ENCODE measurements around the gene KRAS.
A peak's percentile ranks its signal among the peaks of the same experiment; 100 is the strongest.
"Not testable (repeated sequence)": the region's sequence is repeated elsewhere in the genome, so short reads cannot be mapped to it uniquely, and the experiment has no call there.

The KRAS gene

DNA sequence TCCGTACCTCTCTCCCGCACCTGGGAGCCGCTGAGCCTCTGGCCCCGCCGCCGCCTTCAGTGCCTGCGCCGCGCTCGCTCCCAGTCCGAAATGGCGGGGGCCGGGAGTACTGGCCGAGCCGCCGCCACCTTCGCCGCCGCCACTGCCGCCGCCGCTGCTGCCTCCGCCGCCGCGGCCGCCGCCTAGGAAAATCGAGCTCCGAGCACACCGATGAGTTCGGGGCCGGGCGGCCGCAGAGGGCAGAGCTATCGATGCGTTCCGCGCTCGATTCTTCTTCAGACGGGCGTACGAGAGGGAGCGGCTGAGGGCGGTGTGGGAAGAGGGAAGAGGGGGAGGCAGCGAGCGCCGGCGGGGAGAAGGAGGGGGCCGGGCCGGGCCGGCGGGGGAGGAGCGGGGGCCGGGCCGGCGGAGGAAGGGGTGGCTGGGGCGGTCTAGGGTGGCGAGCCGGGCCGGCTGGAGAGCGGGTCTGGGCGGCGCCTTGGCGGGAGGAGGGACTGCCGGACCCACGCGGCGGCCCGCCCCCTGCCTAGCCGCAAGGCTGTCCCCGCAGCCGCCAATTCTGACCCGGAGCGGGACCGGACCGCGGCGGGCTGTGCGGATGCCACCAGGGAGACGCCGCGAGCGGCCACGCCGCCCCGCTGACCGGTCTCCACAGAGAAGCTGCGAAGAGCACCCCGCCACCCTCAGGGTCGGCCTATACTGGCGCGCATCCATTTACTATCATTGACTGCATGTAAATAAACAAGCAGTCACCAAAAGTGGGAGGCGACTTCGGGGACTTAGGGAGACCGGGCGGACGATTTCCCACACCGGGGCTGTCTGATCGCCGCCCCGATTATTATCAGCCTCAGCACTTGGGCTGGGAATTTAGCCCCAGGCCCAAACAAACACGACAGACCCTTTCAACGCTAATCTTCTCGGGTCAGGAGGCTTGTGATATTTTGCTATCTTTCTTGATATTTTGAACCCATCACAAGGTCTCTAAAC lies at the start of gene KRAS:
Gene KRAS (minus strand): TSS at position 186 of the 987 bp plus-strand sequence.
- DNase-seq: peak; percentile 99

DNA sequence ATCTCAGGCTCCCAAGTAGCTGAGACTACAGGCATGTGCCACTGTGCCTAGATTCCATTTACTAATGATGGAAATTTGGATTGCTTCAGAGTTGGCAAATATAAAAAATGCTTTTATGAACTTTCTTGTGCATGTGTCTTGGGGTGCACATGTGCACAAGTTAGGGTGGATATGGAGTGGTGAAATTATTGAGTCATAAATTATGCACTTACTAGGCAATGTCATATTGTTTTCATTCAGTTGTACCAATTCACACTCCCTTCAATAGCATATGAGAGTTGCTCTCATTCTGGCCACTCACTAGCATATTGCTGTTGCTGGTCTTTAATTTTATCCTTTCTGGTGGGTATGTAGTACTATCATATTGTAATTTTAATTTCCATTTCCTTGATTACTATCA lies 45.7 kb upstream of the KRAS start:
- DNase-seq: no peak

DNA sequence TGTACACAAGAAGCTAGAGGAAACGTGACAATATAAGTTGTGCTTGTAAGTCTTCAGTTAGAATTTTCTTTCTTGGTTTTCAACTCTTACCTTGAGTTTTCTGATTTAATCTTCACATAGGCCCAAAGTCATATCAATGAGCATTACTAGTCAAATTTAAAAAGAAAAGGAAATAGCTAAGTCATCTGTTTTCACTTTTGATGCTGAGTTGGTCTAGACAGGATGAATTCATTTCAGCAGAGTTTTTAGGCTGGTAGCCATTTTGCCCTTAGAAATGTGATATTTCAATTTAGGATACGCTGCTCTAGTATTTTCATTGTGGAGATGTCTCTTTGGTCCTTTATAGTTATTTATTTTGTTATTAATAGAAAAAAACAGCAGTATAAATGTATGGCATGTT lies 44.6 kb upstream of the KRAS start:
- no peak for DNase-seq

DNA sequence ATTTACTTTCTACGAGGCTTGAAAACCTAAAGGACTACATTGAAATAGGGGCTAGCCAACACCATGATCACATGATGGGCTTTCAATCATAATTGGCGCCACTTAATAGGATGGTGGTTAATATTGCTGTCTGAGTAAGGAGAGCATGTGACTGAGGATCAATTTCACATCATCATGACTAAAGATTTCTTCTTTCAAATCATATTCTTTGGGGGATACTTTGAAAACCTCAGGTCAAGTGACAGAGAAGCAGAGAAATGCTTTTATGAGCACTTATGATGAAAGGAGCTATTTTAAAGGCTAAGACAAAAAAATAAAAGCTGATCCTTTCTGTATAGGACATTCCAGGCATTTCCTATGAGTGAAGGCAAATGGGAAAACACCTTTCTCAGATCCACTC lies 42.9 kb upstream of the KRAS start:
- no peak for DNase-seq

DNA sequence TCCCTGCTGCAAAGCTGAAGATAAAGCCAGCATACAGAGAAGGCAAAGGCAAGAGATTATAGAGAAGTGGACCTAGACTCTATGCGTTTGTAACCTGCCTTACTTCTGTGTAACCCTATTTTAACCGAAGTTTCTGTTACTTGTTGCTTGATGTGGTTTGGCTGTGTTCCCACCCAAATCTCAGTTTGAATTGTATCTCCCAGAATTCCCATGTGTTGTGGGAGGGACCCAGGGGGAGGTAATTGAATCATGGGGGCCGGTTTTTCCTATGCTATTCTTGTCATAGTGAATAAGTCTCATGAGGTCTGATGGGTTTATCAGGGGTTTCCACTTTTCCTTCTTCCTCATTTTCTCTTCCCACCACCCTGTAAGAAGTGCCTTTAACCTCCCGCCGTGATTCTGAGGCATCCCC lies 42.1 kb upstream of the KRAS start:
- DNase-seq: not testable (repeated sequence)

DNA sequence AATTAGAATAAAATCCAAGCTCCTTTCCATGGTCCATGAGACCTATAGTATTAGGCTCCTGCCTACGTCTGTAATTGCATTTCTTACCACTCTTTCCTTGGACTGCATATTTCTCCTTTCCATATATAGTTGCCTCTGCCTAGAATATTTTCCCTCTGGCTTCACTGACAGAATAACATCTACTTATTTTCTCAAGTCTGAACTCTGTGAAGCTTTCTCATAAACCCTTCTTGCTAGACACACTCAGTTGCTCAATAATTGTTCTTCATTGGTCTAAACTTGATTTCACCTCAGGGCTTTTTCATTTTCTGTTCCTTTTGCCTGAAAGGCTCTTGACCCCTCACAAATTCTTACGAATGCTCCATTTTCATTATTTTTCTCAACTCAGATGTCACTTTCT lies 36.9 kb upstream of the KRAS start:
- no peak for DNase-seq

DNA sequence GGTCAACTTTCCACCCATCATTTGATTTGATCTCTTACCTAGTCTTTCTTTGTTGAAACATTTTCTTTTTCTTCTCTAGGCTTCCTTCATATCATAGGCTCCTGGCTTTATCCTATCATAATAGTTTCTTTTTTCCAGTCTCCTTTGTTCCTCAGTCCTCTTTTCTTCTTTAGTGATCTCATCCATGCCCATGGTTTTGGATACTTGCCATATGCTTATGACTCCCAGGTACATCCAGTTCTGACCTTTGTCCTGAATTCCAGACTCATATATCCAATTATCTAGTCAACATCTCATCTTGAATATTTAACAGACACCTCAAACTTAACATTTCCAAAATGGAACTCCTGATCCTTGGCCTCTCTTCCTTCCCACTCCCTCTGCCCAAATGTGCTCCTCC lies 36.1 kb upstream of the KRAS start:
- no peak for DNase-seq

DNA sequence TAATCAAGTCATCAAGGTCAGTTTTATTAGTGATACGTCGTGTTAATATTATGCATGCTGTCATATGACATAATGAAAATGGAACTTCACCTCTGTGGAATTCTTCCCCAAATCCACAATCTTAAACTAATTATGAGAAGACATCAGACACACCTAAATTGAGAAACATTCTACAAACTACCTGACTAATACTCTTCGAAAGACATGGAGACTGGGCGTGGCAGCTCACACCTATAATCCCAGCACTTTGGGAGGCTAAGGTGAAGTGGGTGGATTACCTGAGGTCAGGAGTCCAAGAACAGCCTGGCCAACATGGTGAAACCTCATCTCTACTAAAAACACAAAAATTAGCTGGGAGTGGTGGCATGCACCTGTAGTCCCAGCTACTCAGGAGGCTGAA lies 33.3 kb upstream of the KRAS start:
- DNase-seq: no peak

DNA sequence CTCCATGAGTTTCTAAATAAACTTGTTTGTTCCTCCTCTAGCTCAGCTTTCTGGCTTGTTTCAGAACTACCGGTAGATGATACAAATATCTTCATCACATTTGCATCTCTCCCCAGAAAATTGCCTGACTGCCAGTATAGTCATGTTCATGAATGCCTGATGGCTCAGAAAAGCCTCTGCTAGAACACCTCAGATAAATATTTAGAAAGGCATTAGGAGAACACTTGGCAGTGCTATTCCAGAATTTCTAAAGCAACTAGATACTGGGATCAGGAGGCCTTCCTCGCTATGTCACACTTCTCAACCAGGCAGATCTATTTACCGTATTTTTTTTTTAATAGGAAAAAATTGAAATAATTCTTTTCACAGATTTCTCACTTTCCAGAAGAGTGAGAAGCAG lies 32.3 kb upstream of the KRAS start:
- DNase-seq: no peak

DNA sequence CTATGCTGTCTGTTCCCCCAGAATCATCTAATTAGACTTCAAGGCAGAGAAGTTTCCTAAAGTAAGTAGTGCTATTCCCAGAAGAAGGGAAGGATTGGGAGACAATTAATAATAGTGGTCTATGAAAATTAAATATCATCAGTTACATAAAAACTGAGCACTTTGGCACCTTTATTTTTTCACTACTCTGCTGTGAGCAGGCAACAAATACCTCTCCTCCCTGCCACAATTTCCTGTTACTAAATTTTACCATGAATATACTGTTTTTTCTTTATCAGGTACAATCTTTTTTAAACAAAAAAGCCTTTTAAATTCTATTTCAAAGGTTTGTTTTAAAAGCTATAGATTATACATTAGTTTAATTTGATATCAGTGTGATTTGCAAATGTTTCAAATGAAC lies 29.4 kb upstream of the KRAS start:
- no peak for DNase-seq

DNA sequence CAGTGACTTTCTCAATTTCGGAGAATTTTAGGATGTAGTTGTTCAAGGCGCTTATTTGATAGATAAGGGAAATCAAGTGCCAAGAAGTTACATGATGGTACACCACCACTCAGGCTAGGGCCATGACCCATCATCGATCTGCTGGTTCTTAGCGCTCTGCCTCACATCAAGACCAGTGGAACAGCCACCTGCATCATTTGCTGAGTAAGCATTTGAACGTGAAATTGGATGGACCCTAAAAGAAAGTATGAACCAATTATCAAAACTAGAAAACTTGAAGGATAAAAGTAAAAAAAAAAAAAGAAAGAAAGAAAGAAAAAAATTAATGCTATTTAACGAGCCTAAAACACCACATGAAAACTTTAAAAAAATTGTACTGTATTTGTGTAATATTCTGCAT lies 27.5 kb upstream of the KRAS start:
- DNase-seq: no peak

DNA sequence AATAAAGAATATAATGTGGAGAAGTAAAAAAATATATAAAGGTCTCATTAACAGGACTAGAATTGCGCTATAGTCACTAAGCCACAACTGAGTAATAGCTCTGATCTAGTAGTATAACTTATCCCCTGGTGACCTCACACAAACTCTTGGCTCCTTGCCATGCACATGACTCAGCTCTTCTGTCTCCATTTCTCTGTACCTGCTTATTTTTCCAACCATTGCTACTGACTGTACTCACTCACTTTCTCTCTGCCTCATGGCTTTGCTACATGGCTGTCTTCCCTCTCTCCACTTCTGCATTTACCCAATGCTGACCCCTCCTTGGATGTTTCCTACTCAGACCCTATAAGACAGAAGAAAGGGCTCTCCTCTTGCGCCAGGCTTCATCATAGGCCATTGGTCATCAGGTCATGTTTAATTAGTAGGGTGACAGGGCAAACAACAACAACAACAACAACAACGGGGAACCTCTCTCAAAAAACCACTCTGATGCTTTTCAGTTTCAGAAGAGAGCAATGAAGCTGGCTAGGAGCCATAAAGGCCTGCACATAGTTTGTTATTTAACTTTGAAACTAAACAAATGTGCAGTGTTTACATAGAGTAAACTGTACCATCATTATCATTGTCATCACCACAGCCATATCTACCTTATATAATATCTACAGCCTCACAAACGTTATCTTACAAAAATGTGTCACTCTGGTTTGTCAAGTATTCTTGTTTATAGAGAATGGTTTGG lies 25.6 kb upstream of the KRAS start:
- DNase-seq: peak; percentile 84

DNA sequence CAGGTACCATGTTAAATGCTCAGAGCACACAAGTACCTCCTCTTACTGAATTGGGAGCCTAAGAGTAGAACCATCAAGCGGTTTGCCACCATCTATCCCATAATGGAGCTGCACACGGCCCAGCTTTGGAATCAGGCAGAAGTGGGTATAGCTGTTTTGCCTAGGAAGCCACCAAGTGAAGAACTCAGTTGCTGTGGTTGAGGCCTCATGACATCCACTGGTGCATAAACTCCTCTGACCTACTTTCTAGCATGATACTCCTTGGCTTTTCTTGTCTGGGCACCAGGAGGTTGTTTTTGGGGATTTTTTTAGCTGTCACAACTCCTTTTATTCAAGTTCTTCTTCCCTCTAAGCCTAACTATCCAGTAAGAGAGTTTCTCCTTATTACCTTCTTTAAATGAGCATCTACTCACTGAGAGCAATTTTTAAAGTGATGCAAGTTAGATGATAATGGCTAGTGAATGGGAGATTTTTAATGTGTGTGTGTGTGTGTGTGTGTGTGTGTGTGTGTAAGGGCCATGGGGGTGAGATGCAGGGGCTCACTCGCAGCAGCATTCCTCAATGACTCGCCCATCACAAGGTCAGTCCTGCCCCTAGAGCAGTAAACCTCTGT lies 20.9 kb upstream of the KRAS start:
- DNase-seq: no peak

DNA sequence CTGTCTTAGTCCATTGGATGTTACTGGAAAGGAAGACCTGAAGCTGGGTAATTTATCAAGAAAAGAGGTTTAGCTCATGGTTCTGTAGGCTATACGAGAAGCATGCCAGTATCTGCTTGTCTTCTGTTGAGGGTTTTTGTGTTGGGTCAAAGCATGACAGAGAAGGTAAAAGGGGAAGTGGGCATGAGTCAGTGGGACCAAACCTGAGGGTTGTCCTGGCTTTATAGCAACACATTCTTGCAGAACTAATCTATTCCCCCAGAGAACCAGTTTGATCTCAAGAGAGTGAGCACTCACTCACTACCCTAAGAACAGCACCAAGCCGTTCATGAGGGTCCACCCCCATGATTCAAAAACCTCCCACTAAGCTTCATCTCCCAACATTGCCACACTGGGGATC lies 19.0 kb upstream of the KRAS start:
- DNase-seq: peak; percentile 42

DNA sequence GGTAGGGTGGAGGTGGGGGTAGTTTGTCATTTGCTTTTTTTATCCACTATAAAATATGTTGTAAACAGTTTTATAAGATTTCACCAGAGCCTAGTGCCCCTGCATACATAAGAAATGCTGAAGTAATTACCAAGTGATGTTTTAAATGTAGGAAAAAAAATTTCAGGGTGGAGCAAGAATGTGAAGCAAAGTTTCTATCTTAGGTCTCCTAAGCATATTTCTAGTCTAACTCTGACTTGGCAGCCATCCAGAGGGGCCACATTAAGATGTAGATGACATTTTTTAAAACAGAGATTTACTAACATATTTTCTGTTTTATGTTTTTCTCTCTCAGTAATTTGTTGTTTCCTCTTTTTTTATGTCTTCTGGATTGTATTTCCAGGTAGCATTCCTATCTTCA lies 15.8 kb upstream of the KRAS start:
- DNase-seq: peak; percentile 21

DNA sequence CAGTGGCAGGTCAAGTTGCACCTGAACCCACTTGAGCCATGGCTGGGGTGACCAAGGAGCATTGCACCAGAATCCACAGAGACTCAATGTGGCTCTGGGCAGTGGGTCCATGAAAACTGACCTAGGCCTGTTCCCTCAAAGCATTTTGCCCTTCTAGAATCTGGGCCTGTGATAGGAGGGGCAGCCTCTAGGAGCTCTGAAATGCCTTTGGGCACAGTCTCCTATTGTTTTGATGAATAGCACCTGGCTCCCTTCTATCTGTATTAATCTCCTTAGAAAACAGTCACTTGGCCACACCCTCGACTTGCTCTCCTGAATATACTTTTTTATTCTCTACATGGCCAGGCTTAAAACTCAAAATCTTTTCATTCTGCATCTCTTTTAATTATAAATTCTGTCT lies 14.1 kb upstream of the KRAS start:
- no peak for DNase-seq

DNA sequence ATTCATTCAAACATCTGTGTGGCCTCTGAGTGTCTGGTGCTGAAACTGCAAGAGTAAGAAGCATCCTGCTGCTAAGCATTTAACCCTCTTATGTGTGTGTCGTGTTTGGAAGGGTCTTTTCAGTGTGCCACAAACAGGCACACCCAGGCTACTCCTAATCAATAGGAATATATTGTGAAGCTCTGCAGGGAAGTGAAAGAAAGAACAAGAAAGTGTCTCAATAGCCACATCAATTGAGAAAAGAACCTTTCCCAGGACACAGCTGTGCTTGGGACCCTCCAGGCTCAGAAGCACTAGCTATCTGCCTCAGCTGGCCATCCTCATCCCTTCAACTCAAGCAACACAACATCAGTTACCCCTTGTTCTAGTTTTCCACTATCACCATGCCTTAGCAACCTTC lies 13.4 kb upstream of the KRAS start:
- DNase-seq: no peak

DNA sequence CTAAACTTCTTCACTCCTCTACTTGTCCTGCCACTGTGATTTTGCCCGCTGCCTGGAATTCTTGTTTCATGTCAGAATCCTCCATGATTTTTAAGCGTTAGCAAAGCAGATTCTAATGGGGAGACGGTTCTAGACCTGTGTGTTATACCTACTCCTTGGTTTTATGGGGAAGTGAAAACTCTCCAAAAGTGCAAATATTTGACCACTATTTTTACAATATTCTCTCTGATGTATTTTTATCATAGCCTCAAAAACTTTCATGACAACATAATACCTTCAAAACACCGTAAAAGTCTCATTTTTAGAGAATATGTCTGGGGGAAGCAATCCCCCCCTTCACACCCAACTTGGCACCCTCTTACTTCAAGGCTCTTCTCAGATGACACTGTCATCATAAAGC lies 12.9 kb upstream of the KRAS start:
- no peak for DNase-seq

DNA sequence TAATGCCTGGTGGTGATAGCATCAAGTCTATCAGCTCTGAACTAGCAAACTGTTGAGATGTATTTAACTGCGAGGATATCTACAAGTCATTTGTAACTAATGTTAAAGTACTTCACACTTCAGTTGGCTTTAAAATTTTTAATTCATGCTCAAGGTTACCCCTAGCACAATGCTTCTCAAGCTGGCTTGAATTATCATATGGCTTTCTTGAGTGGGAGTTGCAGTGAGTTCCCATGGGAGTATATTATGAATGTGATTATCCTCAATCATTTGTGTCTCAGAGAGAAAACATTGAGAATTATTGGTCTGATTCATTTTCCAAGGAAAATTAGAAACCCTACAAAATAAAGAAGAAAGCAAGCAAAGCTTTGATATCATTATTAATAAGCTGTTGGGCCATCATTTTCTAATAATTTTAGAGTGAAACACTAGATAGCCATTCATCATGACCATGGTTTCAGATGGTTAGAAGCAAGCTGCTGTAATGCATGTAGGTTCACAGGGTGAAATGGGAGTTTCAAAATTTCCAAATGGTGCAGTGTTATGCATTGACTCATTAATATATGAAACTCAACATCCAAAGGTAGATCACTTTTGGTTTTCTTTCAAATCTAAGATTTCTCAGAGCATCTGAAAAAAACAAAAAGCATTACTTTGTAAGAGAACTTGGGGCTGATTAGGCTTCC lies 11.8 kb upstream of the KRAS start:
- DNase-seq: no peak

DNA sequence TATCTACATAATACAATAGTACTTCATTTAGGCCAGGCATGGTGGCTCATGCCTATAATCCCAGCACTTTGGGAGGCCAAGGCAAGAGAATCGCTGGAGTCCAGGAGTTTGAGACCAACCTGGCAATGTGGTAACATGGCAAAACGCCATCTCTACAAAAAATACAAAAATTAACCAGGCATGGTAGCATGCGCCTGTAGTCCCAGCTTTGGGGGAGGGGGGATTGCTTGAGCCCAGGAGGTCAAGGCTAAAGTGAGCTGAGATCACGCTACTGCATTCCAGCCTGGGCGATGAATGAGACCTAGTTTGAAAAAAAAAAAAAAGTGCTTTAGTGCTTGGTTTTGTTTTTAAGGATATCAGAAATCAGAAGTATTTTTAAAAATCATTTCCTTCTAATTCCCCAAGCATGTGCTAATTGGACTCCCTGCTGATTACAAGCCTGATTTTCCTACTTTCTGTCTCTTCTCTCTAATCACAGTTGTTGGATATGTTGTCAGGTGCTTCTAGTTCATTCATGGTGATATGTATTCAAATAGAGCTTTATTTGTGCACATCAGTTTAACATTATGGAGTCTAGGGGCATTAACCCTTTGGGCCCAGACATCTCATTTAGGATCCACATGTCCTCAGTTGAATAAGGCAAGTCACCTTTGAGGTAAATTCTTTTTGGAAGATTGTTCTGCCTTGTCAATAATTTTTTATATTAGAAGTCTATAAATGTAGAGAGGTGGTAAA lies 7.0 kb upstream of the KRAS start:
- DNase-seq: no peak

DNA sequence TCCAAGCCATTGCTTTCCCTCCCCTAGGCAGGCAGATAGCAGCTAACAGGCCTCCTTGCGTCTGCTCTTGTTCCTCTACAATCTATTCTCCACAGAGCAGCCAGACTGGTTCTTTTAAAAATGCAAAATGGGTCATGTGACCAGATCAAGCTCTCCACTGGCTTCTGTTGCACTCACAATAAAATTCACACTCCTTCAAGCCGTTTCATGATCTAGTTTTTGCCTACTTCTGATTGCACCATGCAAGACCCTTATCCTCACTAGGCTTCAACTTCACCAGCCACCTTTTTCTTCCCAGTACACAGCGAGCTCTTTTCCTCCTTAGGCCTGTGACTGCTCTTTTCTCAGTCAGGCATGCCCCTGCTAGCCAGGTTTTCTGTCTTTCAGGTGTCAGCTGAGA lies 6.1 kb upstream of the KRAS start:
- no peak for DNase-seq

DNA sequence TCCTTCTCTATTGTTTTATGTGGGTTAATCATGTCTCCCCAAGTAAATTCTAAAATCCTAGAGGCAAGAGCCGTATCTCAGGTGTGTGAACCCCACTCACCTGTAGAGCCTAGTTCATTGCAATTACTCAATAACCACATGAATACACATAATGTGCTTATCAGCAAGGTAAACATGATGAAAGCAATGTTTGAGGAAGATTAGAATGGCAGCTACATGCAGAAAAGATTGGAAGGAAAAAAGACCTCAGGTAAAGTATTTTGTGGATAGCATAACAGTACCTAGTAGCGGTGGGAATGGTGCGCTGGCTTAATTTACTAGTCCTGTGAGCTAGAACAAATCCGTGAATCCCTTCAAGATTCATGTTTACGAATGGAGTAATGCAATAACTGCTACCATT lies 5.3 kb upstream of the KRAS start:
- DNase-seq: no peak

All from hematopoietic multipotent progenitor cell treated with erythropoietin and hydrocortisone succinate and interleukin-3 and kit ligand, for 6 days (in vitro differentiated cells).